ENCODE results near the gene RBL1.

RBL1 gene

DNA sequence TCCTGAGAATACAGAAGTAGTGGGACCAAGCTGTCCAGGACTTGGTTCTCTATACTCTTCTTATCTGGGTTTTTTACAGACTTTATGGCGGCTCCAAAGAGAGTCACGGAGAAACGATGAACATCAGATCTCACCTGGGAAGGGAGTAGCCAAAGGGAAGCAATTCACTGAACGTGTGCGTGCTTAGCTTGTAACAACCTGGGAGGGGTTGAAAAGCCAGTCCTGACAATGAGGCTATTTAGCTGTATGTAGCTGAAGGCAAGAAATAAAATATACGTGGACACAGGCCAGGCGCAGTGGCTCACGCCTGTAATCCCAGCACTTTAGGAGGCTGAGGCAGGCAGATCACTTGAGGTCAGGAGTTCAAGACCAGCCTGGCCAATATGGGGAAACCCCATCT lies 18.2 kb upstream of the RBL1 start:
- Histone ChIP-seq H3K4me2 (ENCODE audit: low read depth, low read length, poor library complexity, severe bottlenecking) (no peak overlapping the region), H3K9me3 (ENCODE audit: insufficient read depth, low read depth, low read length) (no peaks in the 10 kb centered on the region), H3K36me3 (ENCODE audit: insufficient read depth, low read length) (no peaks in the 10 kb centered on the region), H3F3A (ENCODE audit: low read depth) (no peaks in the 10 kb centered on the region), H3K9ac (ENCODE audit: low read depth, low read length, poor library complexity, severe bottlenecking) (no peak overlapping the region), H3K79me2 (ENCODE audit: insufficient read depth, low read length) (no peaks in the 10 kb centered on the region), H3K9me2 (replicated peaks; ENCODE audit: low read depth, low read length) (no peaks in the 10 kb centered on the region), H3K4me3 (ENCODE audit: low read length, poor library complexity, severe bottlenecking) (no peak overlapping the region), H2AFZ (ENCODE audit: low read length) (no peak overlapping the region), H3K4me1 (ENCODE audit: insufficient read depth, low read length, poor library complexity, severe bottlenecking) (no peaks in the 10 kb centered on the region), H3K27me3 (ENCODE audit: insufficient read depth, low read length, poor library complexity, severe bottlenecking) (no peaks in the 10 kb centered on the region), H4K20me1 (ENCODE audit: insufficient read depth, low read length, poor library complexity, severe bottlenecking) (no peaks in the 10 kb centered on the region)
- TF ChIP-seq EZH2phosphoT487 (IDR thresholded peaks at IDR 0.05; ENCODE audit: borderline replicate concordance), result no peak
- TF ChIP-seq, protein P1, sequence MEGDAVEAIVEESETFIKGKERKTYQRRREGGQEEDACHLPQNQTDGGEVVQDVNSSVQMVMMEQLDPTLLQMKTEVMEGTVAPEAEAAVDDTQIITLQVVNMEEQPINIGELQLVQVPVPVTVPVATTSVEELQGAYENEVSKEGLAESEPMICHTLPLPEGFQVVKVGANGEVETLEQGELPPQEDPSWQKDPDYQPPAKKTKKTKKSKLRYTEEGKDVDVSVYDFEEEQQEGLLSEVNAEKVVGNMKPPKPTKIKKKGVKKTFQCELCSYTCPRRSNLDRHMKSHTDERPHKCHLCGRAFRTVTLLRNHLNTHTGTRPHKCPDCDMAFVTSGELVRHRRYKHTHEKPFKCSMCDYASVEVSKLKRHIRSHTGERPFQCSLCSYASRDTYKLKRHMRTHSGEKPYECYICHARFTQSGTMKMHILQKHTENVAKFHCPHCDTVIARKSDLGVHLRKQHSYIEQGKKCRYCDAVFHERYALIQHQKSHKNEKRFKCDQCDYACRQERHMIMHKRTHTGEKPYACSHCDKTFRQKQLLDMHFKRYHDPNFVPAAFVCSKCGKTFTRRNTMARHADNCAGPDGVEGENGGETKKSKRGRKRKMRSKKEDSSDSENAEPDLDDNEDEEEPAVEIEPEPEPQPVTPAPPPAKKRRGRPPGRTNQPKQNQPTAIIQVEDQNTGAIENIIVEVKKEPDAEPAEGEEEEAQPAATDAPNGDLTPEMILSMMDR (conservative IDR thresholded peaks at IDR 0.05; ENCODE audit: low read length), result no peak

DNA sequence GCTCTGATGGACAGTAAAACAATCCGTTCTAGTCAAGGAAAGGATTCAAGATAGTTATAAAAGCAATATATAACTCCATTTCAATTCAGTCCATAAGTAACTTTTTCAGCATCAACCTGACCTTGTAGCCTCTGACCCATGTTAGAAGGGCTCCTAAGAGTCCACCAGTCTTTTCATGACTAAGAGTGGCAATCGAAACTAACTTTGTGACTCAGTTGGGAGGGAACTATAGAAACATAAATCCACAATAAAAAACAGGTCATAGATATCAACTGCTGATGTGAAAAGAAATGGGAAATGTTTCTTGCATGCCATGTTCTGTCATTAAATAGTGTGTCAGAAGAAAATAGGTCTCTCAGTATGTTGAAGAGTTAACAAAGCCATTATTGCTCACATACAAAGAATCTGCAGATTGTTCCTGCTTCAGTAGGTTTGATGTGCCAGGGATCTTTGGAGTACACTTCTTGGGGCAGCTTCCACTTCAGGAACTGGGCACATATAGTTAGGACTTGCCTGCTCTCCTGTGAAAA lies 16.2 kb upstream of the RBL1 start:
- no peaks in the 10 kb centered on the region for H4K20me1 ChIP-seq (ENCODE audit: insufficient read depth, low read length, poor library complexity, severe bottlenecking)
- H3K4me1 ChIP-seq (ENCODE audit: insufficient read depth, low read length, poor library complexity, severe bottlenecking), result no peaks in the 10 kb centered on the region
- H3F3A ChIP-seq (ENCODE audit: low read depth), result no peaks in the 10 kb centered on the region
- no peaks in the 10 kb centered on the region for H3K27me3 ChIP-seq (ENCODE audit: insufficient read depth, low read length, poor library complexity, severe bottlenecking)
- no peaks in the 10 kb centered on the region for H3K36me3 ChIP-seq (ENCODE audit: insufficient read depth, low read length)
- no peaks in the 10 kb centered on the region for H3K79me2 ChIP-seq (ENCODE audit: insufficient read depth, low read length)
- no peaks in the 10 kb centered on the region for H3K9me2 ChIP-seq (replicated peaks; ENCODE audit: low read depth, low read length)
- TF ChIP-seq, protein P1 (conservative IDR thresholded peaks at IDR 0.05; ENCODE audit: low read length), result no peak
- no peak for TF ChIP-seq EZH2phosphoT487 (IDR thresholded peaks at IDR 0.05; ENCODE audit: borderline replicate concordance)
- no peak overlapping the region for H3K4me2 ChIP-seq (ENCODE audit: low read depth, low read length, poor library complexity, severe bottlenecking)
- H3K4me3 ChIP-seq (ENCODE audit: low read length, poor library complexity, severe bottlenecking), result no peak overlapping the region
- no peak overlapping the region for H2AFZ ChIP-seq (ENCODE audit: low read length)
- no peak overlapping the region for H3K9ac ChIP-seq (ENCODE audit: low read depth, low read length, poor library complexity, severe bottlenecking)
- no peaks in the 10 kb centered on the region for H3K9me3 ChIP-seq (ENCODE audit: insufficient read depth, low read depth, low read length)

DNA sequence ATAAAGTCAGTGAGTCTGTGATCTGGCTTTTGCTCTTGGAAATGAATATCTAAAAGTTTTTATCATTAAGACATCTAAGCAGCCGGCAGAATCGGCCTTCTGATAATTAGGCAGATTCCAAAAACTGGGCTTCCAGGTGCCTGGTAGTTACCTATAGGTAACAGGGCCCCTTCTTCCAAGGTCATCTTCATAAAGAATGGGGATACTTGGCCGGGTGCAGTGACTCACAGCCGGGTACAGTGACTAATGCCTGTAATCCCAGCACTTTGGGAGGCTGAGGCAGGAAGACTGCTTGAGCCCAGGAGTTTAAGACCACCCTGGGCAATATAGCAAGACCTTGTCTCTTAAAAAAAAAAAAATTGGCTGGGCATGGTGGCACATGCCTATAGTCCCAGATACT lies 12.9 kb upstream of the RBL1 start:
- Histone ChIP-seq H3K9me2 (replicated peaks; ENCODE audit: low read depth, low read length) (no peaks in the 10 kb centered on the region), H3K79me2 (ENCODE audit: insufficient read depth, low read length) (no peaks in the 10 kb centered on the region), H3K27me3 (ENCODE audit: insufficient read depth, low read length, poor library complexity, severe bottlenecking) (no peaks in the 10 kb centered on the region), H3K4me2 (ENCODE audit: low read depth, low read length, poor library complexity, severe bottlenecking) (no peak overlapping the region), H4K20me1 (ENCODE audit: insufficient read depth, low read length, poor library complexity, severe bottlenecking) (no peaks in the 10 kb centered on the region), H2AFZ (ENCODE audit: low read length) (no peak overlapping the region), H3K36me3 (ENCODE audit: insufficient read depth, low read length) (no peaks in the 10 kb centered on the region), H3K9ac (ENCODE audit: low read depth, low read length, poor library complexity, severe bottlenecking) (no peak overlapping the region), H3K4me1 (ENCODE audit: insufficient read depth, low read length, poor library complexity, severe bottlenecking) (no peaks in the 10 kb centered on the region), H3F3A (ENCODE audit: low read depth) (no peaks in the 10 kb centered on the region), H3K4me3 (ENCODE audit: low read length, poor library complexity, severe bottlenecking) (no peak overlapping the region), H3K9me3 (ENCODE audit: insufficient read depth, low read depth, low read length) (no peaks in the 10 kb centered on the region)
- TF ChIP-seq EZH2phosphoT487 (IDR thresholded peaks at IDR 0.05; ENCODE audit: borderline replicate concordance), result no peak
- TF ChIP-seq, protein P1 (conservative IDR thresholded peaks at IDR 0.05; ENCODE audit: low read length), result no peak

All from Loucy (cell line).